HG02678 (cell line): ENCODE measurements around the gene TMED9.
"Not testable (repeated sequence)": the region's sequence is repeated elsewhere in the genome, so short reads cannot be mapped to it uniquely, and the experiment has no call there.

Experiments used
- ATAC-seq: cut with Tn5 transposase; IDR thresholded peaks from one replicate; pipeline ENCODE4 v1.9.1; 2021; ENCODE audit warnings: mild to moderate bottlenecking, moderate library complexity; ENCODE audit not compliant: unreplicated experiment

Gene TMED9

GRCh38 chr5:177592010-177592834, at the start of gene TMED9:
TMED9 (plus strand) TSS chr5:177592203; CDS start chr5:177592215, 12 bp downstream.
- ATAC-seq = peak; percentile 97

DNA sequence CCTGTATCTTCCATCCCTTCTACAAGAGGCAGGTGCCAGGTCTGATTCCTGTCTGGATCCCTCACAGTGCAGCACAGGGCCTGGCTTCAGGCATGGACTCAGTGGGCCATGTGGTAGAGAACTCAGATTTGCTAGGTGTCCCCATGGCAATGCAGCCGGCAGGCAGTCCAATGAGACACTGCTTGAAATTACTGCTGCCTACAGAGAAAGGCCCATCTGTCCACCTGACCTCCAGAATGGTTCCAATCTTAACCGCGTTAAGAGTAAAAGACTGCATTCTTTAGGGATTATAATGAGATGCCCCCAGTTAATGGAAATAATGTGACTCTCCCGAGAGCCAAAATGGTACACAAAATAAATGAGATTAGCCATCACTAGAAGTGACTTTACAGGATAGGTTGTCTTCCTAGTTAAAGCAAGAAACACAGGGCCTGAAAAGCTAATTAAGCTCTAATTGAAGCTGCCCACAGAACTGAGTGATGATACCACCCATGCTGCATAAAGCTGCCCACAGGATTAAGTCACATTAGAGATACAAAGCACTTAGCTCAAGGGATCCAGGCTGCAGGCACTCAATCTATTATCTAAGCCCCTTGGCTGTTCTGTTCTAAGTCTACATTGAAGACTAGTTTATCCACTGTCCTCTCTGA, 49.1 kb upstream of the TMED9 start:
- no peak for ATAC-seq

- no peak for ATAC-seq
These were observed 46.3 kb upstream of the TMED9 start for GRCh38 chr5:177545487-177546257.

DNA sequence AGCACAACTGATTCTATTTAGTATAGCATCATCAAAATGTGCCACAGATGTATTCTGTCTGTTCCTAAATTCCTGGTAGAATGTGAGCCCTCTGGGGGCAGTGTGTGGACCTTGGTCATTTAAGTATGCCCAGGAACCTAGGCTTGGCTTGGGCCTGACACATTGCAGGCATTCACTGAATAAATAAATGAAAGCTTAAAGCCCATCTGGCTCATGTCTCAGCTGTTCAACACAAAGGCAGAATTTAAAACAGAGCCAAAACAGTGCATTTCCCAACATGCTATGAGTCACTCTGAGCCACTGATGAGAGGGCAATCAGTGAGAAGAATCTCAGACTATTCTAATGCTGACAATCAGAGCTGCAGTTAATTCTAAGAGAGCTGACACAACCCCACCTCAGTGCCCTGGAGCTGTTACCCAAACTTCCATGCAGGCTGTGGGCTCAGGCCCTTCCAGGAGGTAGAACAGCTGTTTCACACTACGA, 45.7 kb upstream of the TMED9 start:
- ATAC-seq = no peak

- ATAC-seq = no peak
These were observed 44.3 kb upstream of the TMED9 start for GRCh38 chr5:177547736-177548135.

- ATAC-seq = no peak
These were observed 43.5 kb upstream of the TMED9 start for GRCh38 chr5:177548495-177548894.

DNA sequence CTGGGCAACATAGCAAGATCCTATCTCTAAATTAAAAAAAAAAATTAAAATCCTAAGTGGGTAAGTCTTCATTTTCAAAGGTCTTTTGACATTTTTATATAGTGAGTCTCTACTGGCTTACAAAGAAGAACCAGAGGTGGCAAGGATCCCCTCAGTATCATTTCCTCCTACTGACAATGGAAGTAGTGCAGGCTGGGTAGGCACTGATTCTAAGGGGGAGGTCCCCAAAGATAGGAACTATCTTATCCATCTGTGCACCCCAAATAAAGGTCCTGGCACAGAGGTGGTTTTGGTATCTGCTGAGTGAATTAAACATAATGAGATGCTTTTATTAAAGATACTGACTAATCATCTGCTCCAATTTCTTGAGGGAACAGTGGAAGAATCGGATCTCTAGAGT, 41.9 kb upstream of the TMED9 start:
- ATAC-seq = no peak

DNA sequence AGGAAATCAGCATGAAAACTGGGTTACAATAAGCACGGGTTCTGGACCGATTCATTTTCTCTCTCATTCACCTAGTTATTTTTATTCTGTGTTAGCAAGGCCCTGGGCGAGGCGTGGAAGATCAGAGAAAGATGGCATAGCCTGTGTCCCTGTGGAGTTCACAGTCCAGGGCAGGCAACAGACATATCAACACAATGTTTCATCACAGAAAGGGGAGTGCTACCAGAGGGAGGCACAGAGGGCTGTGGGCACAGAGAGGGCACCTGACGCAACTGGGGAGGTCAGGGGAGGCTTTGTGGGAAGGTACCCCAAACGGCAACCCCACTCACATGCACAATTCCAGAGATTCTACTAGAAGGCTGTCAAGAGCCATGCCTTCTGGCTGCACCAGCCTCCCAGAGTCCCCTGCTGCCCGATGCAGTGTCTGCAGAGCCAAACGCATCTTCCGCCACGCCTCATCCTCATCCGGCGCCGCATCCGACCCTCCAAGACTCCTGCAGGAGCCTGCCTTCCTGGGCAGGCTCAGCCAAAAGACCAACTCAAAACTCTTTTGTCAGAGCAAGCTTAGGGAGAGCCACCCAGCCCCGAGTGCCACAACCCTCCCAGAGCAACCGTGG, 39.1 kb upstream of the TMED9 start:
- no peak for ATAC-seq

- peak; percentile 40 for ATAC-seq
These were observed 38.2 kb upstream of the TMED9 start for GRCh38 chr5:177553671-177554429.

- peak; percentile 91 for ATAC-seq
These were observed 37.4 kb upstream of the TMED9 start, which contains the start of gene FAM193B for GRCh38 chr5:177554474-177555111. FAM193B (minus strand) TSS chr5:177554563; CDS start chr5:177554458, 105 bp downstream.

DNA sequence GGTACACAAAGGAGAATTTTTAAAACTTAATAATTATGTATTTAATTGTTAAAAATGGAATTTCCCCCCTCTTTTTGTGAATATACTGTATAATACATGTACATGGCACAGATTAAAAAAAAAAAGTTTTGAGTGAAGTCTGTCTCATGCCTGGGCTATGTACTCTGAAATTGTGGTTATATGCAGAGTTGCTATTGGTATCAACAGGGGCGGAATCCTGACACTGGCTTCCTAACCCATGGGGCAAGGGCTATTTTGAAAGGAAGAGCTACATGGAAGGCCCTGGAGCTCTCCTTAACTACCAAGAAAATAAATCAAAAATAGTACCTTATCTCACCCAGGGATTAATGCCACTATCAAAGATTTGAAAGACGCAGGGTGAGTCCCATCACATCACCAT, 36.8 kb upstream of the TMED9 start:
- ATAC-seq = no peak

GRCh38 chr5:177555665-177556064, 36.3 kb upstream of the TMED9 start:
- no peak for ATAC-seq

- ATAC-seq = no peak
These were observed 34.9 kb upstream of the TMED9 start for GRCh38 chr5:177557041-177557647.

DNA sequence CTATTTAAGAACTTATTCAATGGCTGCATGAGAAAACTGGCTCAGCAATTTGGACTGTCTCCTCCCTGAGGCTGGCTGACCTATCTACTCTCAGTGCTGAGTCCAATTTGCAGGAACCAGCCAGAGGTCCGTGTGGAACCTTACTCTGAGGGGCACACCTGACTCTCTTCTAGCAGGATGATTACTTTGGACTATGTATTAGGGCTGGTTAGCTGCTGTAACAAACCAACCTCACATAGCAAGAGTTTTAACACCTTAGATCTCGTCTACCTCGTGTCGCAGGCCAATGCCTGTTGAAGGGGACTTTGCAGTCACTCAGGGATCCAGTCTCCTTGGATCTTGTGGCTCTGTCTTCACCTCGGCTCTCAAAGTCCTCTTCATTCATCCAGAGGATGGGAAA, 34.2 kb upstream of the TMED9 start:
- no peak for ATAC-seq

DNA sequence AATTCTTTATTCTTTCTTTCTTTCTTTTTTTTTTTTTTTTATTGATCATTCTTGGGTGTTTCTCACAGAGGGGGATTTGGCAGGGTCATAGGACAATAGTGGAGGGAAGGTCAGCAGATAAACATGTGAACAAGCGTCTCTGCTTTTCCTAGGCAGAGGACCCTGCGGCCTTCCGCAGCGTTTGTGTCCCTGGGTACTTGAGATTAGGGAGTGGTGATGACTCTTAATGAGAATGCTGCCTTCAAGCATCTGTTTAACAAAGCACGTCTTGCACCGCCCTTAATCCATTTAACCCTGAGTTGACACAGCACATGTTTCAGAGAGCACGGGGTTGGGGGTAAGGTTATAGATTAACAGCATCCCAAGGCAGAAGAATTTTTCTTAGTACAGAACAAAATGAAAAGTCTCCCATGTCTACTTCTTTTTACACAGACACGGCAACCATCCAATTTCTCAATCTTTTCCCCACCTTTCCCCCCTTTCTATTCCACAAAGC, 32.5 kb upstream of the TMED9 start:
- ATAC-seq = not testable (repeated sequence)

- no peak for ATAC-seq
These were observed 27.0 kb upstream of the TMED9 start for GRCh38 chr5:177565046-177565445.

DNA sequence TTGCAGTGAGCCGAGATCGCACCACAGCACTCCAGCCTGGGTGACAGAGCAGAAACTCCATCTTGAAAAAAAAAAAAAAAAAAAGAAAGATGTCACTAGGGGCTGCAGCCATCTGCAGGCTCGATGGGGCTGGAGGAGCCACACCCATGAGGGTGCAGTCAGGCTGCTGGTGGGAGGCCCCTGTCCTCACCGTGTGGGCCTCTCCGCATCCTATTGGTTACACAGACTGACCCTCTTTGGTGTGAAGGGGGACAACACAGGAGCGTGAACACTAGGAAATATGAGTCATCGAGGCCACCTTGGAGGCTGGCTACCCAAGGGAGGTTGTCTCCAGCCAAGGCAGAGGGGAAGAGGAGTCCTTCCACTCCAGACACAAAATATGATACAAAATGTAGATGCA, 23.7 kb upstream of the TMED9 start:
- no peak for ATAC-seq

DNA sequence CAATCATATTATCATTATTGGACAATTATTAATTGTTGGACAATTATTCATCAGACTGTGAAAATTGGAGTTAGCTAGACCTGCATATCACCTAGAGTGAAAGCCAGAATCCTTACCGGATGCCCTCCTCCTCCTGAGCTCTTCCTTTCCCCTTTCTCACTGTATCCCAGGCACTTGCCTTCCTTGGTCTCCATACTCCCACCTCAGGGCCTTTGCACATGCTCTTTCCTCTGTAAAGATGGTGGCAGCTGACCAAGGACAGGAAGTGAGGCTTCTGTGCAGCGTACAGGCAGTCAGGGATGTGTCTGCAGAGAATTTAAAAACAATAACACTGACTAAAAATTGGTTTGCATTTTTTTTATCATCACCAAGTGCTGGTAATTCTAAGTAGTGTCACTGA, 22.1 kb upstream of the TMED9 start:
- ATAC-seq = no peak

- ATAC-seq = no peak
These were observed 16.5 kb upstream of the TMED9 start for GRCh38 chr5:177575488-177575887.
